Measurements from ENCODE around the gene POP4. TPM values are rescaled to one million over a fixed set of nuclear protein-coding genes. Genes with fewer than 3 reads are reported as not detected.

Gene POP4
- total and polyA plus RNA-seq, 9 of the 15 experiments (the other 6 are each of a cell fraction or from before 2014, with no cell fraction given) = 42.1 to 128 (median 99.0) TPM

DNA sequence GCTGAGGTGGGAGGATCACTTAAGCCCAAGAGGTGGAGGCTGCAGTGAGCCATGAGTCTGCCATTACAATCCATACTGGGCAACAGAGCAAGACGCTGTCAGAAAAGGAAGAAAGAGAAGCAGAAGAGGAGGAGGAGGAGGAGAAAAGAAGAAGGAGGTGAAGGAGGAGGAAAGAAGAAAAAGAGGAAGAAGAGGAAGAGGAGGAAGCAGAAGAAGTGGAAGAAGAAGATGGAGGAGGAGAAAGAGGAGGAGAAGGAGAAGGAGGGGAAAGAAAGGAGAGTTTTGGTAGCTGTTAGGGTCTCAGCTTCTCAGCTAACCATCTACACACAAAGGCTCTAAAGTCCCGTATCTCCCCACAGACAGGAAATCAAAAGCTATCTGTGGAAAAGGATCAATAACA lies 35.5 kb downstream of the POP4 start (continued):
- TF ChIP-seq, protein P1, sequence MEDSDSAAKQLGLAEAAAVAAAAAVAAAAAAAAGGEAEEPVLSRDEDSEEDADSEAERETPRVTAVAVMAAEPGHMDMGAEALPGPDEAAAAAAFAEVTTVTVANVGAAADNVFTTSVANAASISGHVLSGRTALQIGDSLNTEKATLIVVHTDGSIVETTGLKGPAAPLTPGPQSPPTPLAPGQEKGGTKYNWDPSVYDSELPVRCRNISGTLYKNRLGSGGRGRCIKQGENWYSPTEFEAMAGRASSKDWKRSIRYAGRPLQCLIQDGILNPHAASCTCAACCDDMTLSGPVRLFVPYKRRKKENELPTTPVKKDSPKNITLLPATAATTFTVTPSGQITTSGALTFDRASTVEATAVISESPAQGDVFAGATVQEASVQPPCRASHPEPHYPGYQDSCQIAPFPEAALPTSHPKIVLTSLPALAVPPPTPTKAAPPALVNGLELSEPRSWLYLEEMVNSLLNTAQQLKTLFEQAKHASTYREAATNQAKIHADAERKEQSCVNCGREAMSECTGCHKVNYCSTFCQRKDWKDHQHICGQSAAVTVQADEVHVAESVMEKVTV (CRISPR knock-in tag; IDR thresholded peaks at IDR 0.05) = no peak
- TF ChIP-seq ZNF133 (CRISPR knock-in tag; IDR thresholded peaks at IDR 0.05) (no peak), MED1 (CRISPR knock-in tag; IDR thresholded peaks at IDR 0.05; ENCODE audit: borderline replicate concordance) (no peak), ZNF696 (CRISPR knock-in tag; conservative IDR thresholded peaks at IDR 0.05) (no peak), ETV1 (tag; conservative IDR thresholded peaks at IDR 0.05; ENCODE audit: low read depth) (no peak), LEF1 (IDR thresholded peaks at IDR 0.05) (no peak), TGIF2 (CRISPR knock-in tag; IDR thresholded peaks at IDR 0.05) (no peak), NFIC (IDR thresholded peaks at IDR 0.05) (no peak), NONO (IDR thresholded peaks at IDR 0.05; ENCODE audit: low read depth in 2 of 2, low read length in 1 of 2) (no peak), KLF6 (CRISPR knock-in tag; IDR thresholded peaks at IDR 0.05; ENCODE audit: borderline replicate concordance) (no peak), CTBP1 (IDR thresholded peaks at IDR 0.05; ENCODE audit: borderline replicate concordance) (no peak), NFATC3 (IDR thresholded peaks at IDR 0.05) (no peak), NEUROD1 (IDR thresholded peaks at IDR 0.05; ENCODE audit: borderline replicate concordance, low read depth, low read length, partially characterized antibody) (no peak)
- TF ChIP-seq, protein P2, sequence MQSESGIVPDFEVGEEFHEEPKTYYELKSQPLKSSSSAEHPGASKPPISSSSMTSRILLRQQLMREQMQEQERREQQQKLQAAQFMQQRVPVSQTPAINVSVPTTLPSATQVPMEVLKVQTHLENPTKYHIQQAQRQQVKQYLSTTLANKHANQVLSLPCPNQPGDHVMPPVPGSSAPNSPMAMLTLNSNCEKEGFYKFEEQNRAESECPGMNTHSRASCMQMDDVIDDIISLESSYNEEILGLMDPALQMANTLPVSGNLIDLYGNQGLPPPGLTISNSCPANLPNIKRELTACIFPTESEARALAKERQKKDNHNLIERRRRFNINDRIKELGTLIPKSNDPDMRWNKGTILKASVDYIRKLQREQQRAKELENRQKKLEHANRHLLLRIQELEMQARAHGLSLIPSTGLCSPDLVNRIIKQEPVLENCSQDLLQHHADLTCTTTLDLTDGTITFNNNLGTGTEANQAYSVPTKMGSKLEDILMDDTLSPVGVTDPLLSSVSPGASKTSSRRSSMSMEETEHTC (IDR thresholded peaks at IDR 0.05) = no peak
- TF ChIP-seq, protein P3, sequence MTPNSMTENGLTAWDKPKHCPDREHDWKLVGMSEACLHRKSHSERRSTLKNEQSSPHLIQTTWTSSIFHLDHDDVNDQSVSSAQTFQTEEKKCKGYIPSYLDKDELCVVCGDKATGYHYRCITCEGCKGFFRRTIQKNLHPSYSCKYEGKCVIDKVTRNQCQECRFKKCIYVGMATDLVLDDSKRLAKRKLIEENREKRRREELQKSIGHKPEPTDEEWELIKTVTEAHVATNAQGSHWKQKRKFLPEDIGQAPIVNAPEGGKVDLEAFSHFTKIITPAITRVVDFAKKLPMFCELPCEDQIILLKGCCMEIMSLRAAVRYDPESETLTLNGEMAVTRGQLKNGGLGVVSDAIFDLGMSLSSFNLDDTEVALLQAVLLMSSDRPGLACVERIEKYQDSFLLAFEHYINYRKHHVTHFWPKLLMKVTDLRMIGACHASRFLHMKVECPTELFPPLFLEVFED (CRISPR knock-in tag; conservative IDR thresholded peaks at IDR 0.05) = 0 out of 2 replicates have a peak, but pooled peaks have one; percentile 34

Data from K562 (cell line).